Gastroesophageal sphincter (tissue), 4 donors: ENCODE results near the gene IRF6. TPM values are rescaled to one million over a fixed set of nuclear protein-coding genes. Genes with fewer than 3 reads are reported as not detected.

ENCODE experiments used
- ATAC-seq: fragments of 150-250 bp; one replicate; pipeline ENCODE4 v1.9.1; 2016; ENCODE audit warnings: mild to moderate bottlenecking, moderate library complexity
- H3K27ac ChIP-seq, 4 donors: fragments of 200-600 bp; sonication (generic) in 3 of 4; 1 replicate in 3 of 4; 2 replicates in 1 of 4; pipeline ENCODE4 v1.5.1; 2016 to 2019
- H3K27me3 ChIP-seq: fragments of 200-600 bp; sonication (generic); one replicate; pipeline ENCODE4 v1.5.1; 2019
- H3K36me3 ChIP-seq, 2 donors: fragments of 200-600 bp; sonication (generic); one replicate each; pipeline ENCODE4 v1.5.1; 2019; ENCODE audit warnings: control low read depth in 1 of 2
- H3K4me1 ChIP-seq, 3 donors: fragments of 200-600 bp; sonication (generic); 1 replicate in 2 of 3; 2 replicates in 1 of 3; pipeline ENCODE4 v1.5.1; 2016 to 2019; ENCODE audit warnings: control low read depth in 2 of 3
- H3K4me3 ChIP-seq, 2 donors: fragments of 200-600 bp; sonication (generic); one replicate each; pipeline ENCODE4 v1.5.1; 2019; ENCODE audit warnings: mild to moderate bottlenecking in 1 of 2, moderate library complexity in 1 of 2
- H3K9me3 ChIP-seq, 3 donors: fragments of 200-600 bp; sonication (generic); one replicate each; pipeline ENCODE4 v1.5.1; 2017 to 2019; ENCODE audit warnings: control low read depth in 2 of 3
- CTCF ChIP-seq, 4 experiments: fragments of 200-600 bp in 2 of 4; fragments of 450-650 bp in 2 of 4; sonication (generic) in 1 of 4; IDR thresholded peaks; one replicate each; pipeline ENCODE4 v1.5.1; 2017 to 2019; ENCODE audit warnings: antibody characterized with exemption in 4 of 4, mild to moderate bottlenecking in 2 of 4, moderate library complexity in 2 of 4
- EP300 ChIP-seq: sonication (generic); formaldehyde crosslinking; IDR thresholded peaks from one replicate; pipeline ENCODE4 v1.6.1; 2017; ENCODE audit warnings: antibody characterized with exemption, mild to moderate bottlenecking
- POLR2A ChIP-seq, 2 donors: fragments of 450-650 bp; IDR thresholded peaks; one replicate each; pipeline ENCODE4 v1.6.1; 2017; ENCODE audit warnings: antibody characterized with exemption in 2 of 2, mild to moderate bottlenecking in 2 of 2, moderate library complexity in 1 of 2
- POLR2AphosphoS5 ChIP-seq: sonication (generic); formaldehyde crosslinking; IDR thresholded peaks from one replicate; pipeline ENCODE4 v1.6.1; 2017; ENCODE audit warnings: antibody characterized with exemption
- WGBS, 2 donors: methylation state at CpG; one replicate each; pipeline ENCODE4 v1.1.5; 2018; ENCODE audit warnings: low coverage in 1 of 2; 5-methylcytosine and 5-hydroxymethylcytosine counted together
- total RNA-seq, 4 donors: library from RNA; depleted of rRNA; stranded (reverse); fragments of >200 nt; gene quantifications; one replicate each; pipeline ENCODE4 v1.1.0, GENCODE V29; 2016

Gene IRF6
- total RNA-seq, 4 donors from 2014 or later = 1.2 to 6.8 (median 2.8) TPM

GRCh38 chr1:209747580-209748262 lies 58.2 kb downstream of the IRF6 start:
- H3K4me3 ChIP-seq = peak overlapping the region; percentile 29 to 40
- H3K27me3 ChIP-seq = no peaks in the 10 kb centered on the region
- no peaks in the 10 kb centered on the region for H3K9me3 ChIP-seq
- TF ChIP-seq CTCF (IDR thresholded peaks at IDR 0.05) = peak; percentile 78 to 94 (median 91)
- TF ChIP-seq POLR2A (IDR thresholded peaks at IDR 0.05) = no peak
- peak; percentile 69 for TF ChIP-seq POLR2AphosphoS5
- TF ChIP-seq EP300 = no peak
- WGBS, 2 donors = 11 to 41% methylated on average over 5 to 10 of the region's 37 CpGs
- H3K27ac ChIP-seq = peak overlapping the region in 3 of 4 donors; percentile 16 to 51 (median 50)
- ATAC-seq = peak; percentile 96
- peaks cover 0 to 21% (median 0%) of the 10 kb centered on the region in 3 donors for H3K4me1 ChIP-seq
- H3K36me3 ChIP-seq = no peaks in the 10 kb centered on the region

GRCh38 chr1:209746451-209747165 lies 59.3 kb downstream of the IRF6 start:
- Histone ChIP-seq H3K4me1 (peaks cover 0 to 30% (median 0%) of the 10 kb centered on the region in 3 donors), H3K9me3 (no peaks in the 10 kb centered on the region), H3K27ac (no peak overlapping the region), H3K36me3 (no peaks in the 10 kb centered on the region), H3K4me3 (no peak overlapping the region), H3K27me3 (no peaks in the 10 kb centered on the region)
- ATAC-seq = no peak
- 76 to 93% methylated on average over 4 of the region's 4 CpGs for WGBS, 2 donors
- TF ChIP-seq POLR2AphosphoS5 (no peak), CTCF (IDR thresholded peaks at IDR 0.05) (no peak), EP300 (no peak), POLR2A (IDR thresholded peaks at IDR 0.05) (no peak)

- no peaks in the 10 kb centered on the region for H3K36me3 ChIP-seq
- H3K27ac ChIP-seq = peak overlapping the region in 3 of 4 donors; percentile 41 to 63 (median 58)
- peak; percentile 54 for ATAC-seq
- no peaks in the 10 kb centered on the region for H3K9me3 ChIP-seq
- no peaks in the 10 kb centered on the region for H3K27me3 ChIP-seq
- peaks cover 0 to 30% (median 0%) of the 10 kb centered on the region in 3 donors for H3K4me1 ChIP-seq
- no peak overlapping the region for H3K4me3 ChIP-seq
- no peak for TF ChIP-seq CTCF (IDR thresholded peaks at IDR 0.05)
- TF ChIP-seq POLR2AphosphoS5 = peak; percentile 12
- 57 to 80% methylated on average over 1 to 2 of the region's 2 CpGs for WGBS, 2 donors
Measured at GRCh38 chr1:209743145-209743482, 62.8 kb downstream of the IRF6 start.

GRCh38 chr1:209742409-209743144 lies 63.4 kb downstream of the IRF6 start:
- H3K27ac ChIP-seq = peak overlapping the region in 3 of 4 donors; percentile 56 to 63 (median 58)
- H3K9me3 ChIP-seq = no peaks in the 10 kb centered on the region
- H3K36me3 ChIP-seq = no peaks in the 10 kb centered on the region
- ATAC-seq = peak; percentile 71
- TF ChIP-seq POLR2A (IDR thresholded peaks at IDR 0.05) = no peak
- no peak for TF ChIP-seq EP300
- TF ChIP-seq POLR2AphosphoS5 = no peak
- TF ChIP-seq CTCF (IDR thresholded peaks at IDR 0.05) = no peak
- peak overlapping the region in 1 of 2 donors; percentile 8 for H3K4me3 ChIP-seq
- peaks cover 0 to 24% (median 0%) of the 10 kb centered on the region in 3 donors for H3K4me1 ChIP-seq
- H3K27me3 ChIP-seq = no peaks in the 10 kb centered on the region
- 24 to 46% methylated on average over 6 to 7 of the region's 8 CpGs for WGBS, 2 donors
